GM12878 (cell line): ENCODE measurements around the gene ARHGEF17. TPM values are rescaled to one million over a fixed set of nuclear protein-coding genes. Genes with fewer than 3 reads are reported as not detected.

ENCODE experiments used
- ATAC-seq: fragments of 200-7000 bp; cut with Tn5 transposase; 3 replicates; pipeline ENCODE4 v1.9.1; 2020; ENCODE audit warnings: mild to moderate bottlenecking, moderate library complexity
- BruUV-seq: library from RNA; stranded (reverse); fragments of 400-500 nt; replicated peaks from 2 replicates; lab custom pipeline; 2021; lab: Mats Ljungman, UMichigan
- CTCF ChIA-PET: fragments of 300-600 bp; sonication (Branson Sonifier 250); formaldehyde crosslinking; extraction: SDS; loops from one replicate; lab custom pipeline; 2021; ENCODE audit warnings: inconsistent platforms; lab: Yijun Ruan, JAX
- POLR2A ChIA-PET: fragments of 350-600 bp; formaldehyde crosslinking; extraction: SDS; loops from one replicate; lab custom pipeline; 2021; ENCODE audit warnings: inconsistent platforms; lab: Charles Lee
- RAD21 ChIA-PET: fragments of 300-600 bp; sonication (Branson Sonifier 250); formaldehyde crosslinking; loops from one replicate; lab custom pipeline; 2023; ENCODE audit warnings: antibody characterized with exemption; ENCODE audit not compliant: unreplicated experiment; lab: Charles Lee
- SMC1A ChIA-PET: fragments of 300-600 bp; sonication (Branson Sonifier 250); formaldehyde crosslinking; loops from one replicate; lab custom pipeline; 2023; ENCODE audit not compliant: unreplicated experiment, uncharacterized antibody; lab: Charles Lee
- DNase-seq: peaks from one replicate; pipeline ENCODE4 v3.0.0-alpha.2; 2011; ENCODE audit warnings: low read depth, low spot score
- FAIRE-seq: peaks from 3 replicates; lab custom pipeline; 2011; peaks lifted over from hg19 to GRCh38; lab: Jason Lieb, UNC
- H2AFZ ChIP-seq: 2 replicates; pipeline ENCODE4 v1.6.0; 2011; ENCODE audit warnings: low read depth, low read length, control low read depth; ENCODE audit not compliant: control insufficient read depth
- H3K27ac ChIP-seq: 2 replicates; pipeline ENCODE4 v1.5.1; 2011; ENCODE audit warnings: control low read depth; ENCODE audit not compliant: control insufficient read depth, insufficient read depth
- H3K27me3 ChIP-seq, 2 experiments: replicated peaks in 1 of 2; 2 replicates each; pipeline versions ENCODE4 v1.6.0 to v1.6.1; 2011; ENCODE audit warnings: low read length in 1 of 2; ENCODE audit not compliant: control insufficient read depth in 2 of 2, insufficient read depth in 2 of 2
- H3K36me3 ChIP-seq, 2 experiments: 2 replicates each; pipeline ENCODE4 v1.5.1; 2011; ENCODE audit warnings: low read length in 1 of 2; ENCODE audit not compliant: control insufficient read depth in 2 of 2, insufficient read depth in 2 of 2
- H3K4me1 ChIP-seq: 2 replicates; pipeline ENCODE4 v1.6.1; 2011; ENCODE audit warnings: mild to moderate bottlenecking, low read length, moderate library complexity, mixed read lengths; ENCODE audit not compliant: control insufficient read depth, insufficient read depth
- H3K4me2 ChIP-seq: 2 replicates; pipeline ENCODE4 v1.6.0; 2011; ENCODE audit warnings: control low read depth; ENCODE audit not compliant: control insufficient read depth, insufficient read depth
- H3K4me3 ChIP-seq: fragments of 200-600 bp; sonication (generic); 2 replicates; pipeline ENCODE4 v1.5.1; 2016
- H3K79me2 ChIP-seq: 2 replicates; pipeline ENCODE4 v1.6.0; 2011; ENCODE audit warnings: low read length; ENCODE audit not compliant: control insufficient read depth, insufficient read depth
- H3K9ac ChIP-seq: 2 replicates; pipeline ENCODE4 v1.8.0; 2011; ENCODE audit warnings: low read length, control low read depth, mixed read lengths; ENCODE audit not compliant: control insufficient read depth, insufficient read depth
- H3K9me3 ChIP-seq: replicated peaks from 3 replicates; pipeline ENCODE4 v1.5.1; 2011; ENCODE audit warnings: mild to moderate bottlenecking, low read length; ENCODE audit not compliant: control insufficient read depth, insufficient read depth
- H4K20me1 ChIP-seq: 2 replicates; pipeline ENCODE4 v1.6.0; 2011; ENCODE audit not compliant: control insufficient read depth, insufficient read depth
- ESRRA ChIP-seq: IDR thresholded peaks from 2 replicates; pipeline ENCODE4 v1.6.1; 2012; ENCODE audit warnings: mild to moderate bottlenecking, low read length, improper control_type of control experiment
- ETV6 ChIP-seq, 2 experiments: fragments of 450-650 bp in 1 of 2; IDR thresholded peaks in 1 of 2; conservative IDR thresholded peaks in 1 of 2; 2 replicates each; pipeline ENCODE4 v1.6.1; 2014; ENCODE audit warnings: antibody characterized with exemption in 1 of 2, borderline replicate concordance in 1 of 2, low read depth in 1 of 2, mild to moderate bottlenecking in 1 of 2, moderate library complexity in 1 of 2
- IRF4 ChIP-seq: IDR thresholded peaks from 2 replicates; pipeline ENCODE4 v1.6.1; 2011; ENCODE audit warnings: low read depth, low read length
- KLF5 ChIP-seq: fragments of 450-650 bp; IDR thresholded peaks from 2 replicates; pipeline ENCODE4 v1.6.1; 2014; ENCODE audit warnings: mild to moderate bottlenecking; ENCODE audit not compliant: partially characterized antibody
- NFIC ChIP-seq: IDR thresholded peaks from 2 replicates; pipeline ENCODE4 v1.6.1; 2012; ENCODE audit warnings: low read depth, mild to moderate bottlenecking, inconsistent platforms, low read length, moderate library complexity
- RAD21 ChIP-seq: IDR thresholded peaks from 2 replicates; pipeline ENCODE4 v1.6.1; 2011; ENCODE audit warnings: mild to moderate bottlenecking, low read depth, low read length, moderate library complexity; ENCODE audit not compliant: insufficient read depth
- RB1 ChIP-seq: fragments of 450-650 bp; formaldehyde crosslinking; IDR thresholded peaks from 2 replicates; pipeline ENCODE4 v1.6.1; 2017; ENCODE audit warnings: mild to moderate bottlenecking, borderline replicate concordance
- SIN3A ChIP-seq: IDR thresholded peaks from 2 replicates; pipeline ENCODE4 v1.6.1; 2012; ENCODE audit warnings: low read depth, low read length, improper control_type of control experiment
- SPI1 ChIP-seq: IDR thresholded peaks from 2 replicates; pipeline ENCODE4 v1.6.1; 2011; ENCODE audit warnings: low read depth, mild to moderate bottlenecking, low read length, moderate library complexity, borderline replicate concordance; ENCODE audit not compliant: insufficient read depth
- ZNF592 ChIP-seq: fragments of 450-650 bp; IDR thresholded peaks from 2 replicates; pipeline ENCODE4 v1.6.1; 2017; ENCODE audit warnings: mild to moderate bottlenecking, moderate library complexity
- WGBS: methylation state at CpG from one replicate; pipeline ENCODE4 v1.1.6; 2016; ENCODE audit warnings: low lambda C conversion rate; ENCODE audit not compliant: insufficient replicate concordance, insufficient coverage; ENCODE audit errors: missing lambda C conversion rate; 5-methylcytosine and 5-hydroxymethylcytosine counted together
- in situ Hi-C: fragments of 300-500 bp; cut with MboI; formaldehyde crosslinking; loops from 9 replicates; pipeline ENCODE4 v1.14.3; 2018; ENCODE audit warnings: mixed read lengths
- intact Hi-C: fragments of 100-400 bp; cut with micrococcal nuclease; formaldehyde crosslinking; loops from one replicate; pipeline ENCODE4 v1.14.2; 2022; ENCODE audit not compliant: unreplicated experiment
- polyA plus RNA-seq, 11 experiments: library from polyadenylated mRNA; depleted of rRNA in 4 of 11; unstranded in 6 of 11; stranded (reverse) in 5 of 11; fragments of >200 nt; fragmentation: Nextera tagmentation in 4 of 11; fragmentation: Illumina TruSeq in 1 of 11; extraction: Ambion mirVana in 4 of 11; extraction: Trizol in 1 of 11; gene quantifications; 1 replicate in 1 of 11; 2 replicates in 10 of 11; pipeline versions ENCODE4 v1.2.1 to v1.2.3, GENCODE V29; 2011 to 2016; ENCODE audit warnings: inconsistent platforms in 2 of 11, missing spikeins in 2 of 11, low read depth in 1 of 11
- total RNA-seq, 4 experiments: library from RNA; depleted of rRNA in 3 of 4; stranded (reverse); fragments of >200 nt in 3 of 4; fragmentation: Illumina TruSeq in 1 of 4; extraction: Trizol in 1 of 4; gene quantifications; 2 replicates each; pipeline versions ENCODE4 v1.2.1 to v1.2.3, GENCODE V29; 2013 to 2021
- TF ChIP-seq, protein P1 (sequence below): IDR thresholded peaks from 2 replicates; pipeline ENCODE4 v1.6.1; 2012; ENCODE audit warnings: improper control_type of control experiment, low read depth, low read length; ENCODE audit not compliant: insufficient replicate concordance
- TF ChIP-seq, protein P2 (sequence below): fragments of 450-650 bp; IDR thresholded peaks from 2 replicates; pipeline ENCODE4 v1.6.1; 2016; ENCODE audit warnings: mild to moderate bottlenecking

ARHGEF17 gene
- total and polyA plus RNA-seq, 10 of the 15 experiments (the other 5 are each of a cell fraction or from before 2014, with no cell fraction given), result 0.15 to 11.0 (median 1.7) TPM

DNA sequence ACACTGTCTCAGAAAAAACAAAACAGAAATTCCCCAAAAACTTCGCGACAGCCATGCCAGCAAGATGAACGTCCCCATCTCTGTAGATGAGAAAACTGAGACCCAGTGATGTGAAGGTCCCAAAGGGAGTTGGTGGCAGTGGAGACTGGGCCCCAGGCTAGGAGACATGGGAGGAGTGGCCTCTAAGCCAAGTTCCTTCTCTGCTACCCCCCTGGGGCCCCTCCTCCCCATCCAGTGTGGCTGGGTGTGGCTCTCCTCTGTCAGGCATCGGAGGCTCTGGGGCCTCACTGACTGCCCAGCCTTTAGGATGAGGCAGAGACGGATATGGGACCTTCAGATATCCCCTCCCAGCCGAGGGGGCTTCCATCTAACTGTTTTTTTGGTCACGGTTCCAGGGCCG lies 77.9 kb downstream of the ARHGEF17 start:
- Histone ChIP-seq H3K4me3 (peak overlapping the region; percentile 66), H3K9ac (peak overlapping the region; percentile 65), H3K4me1 (peaks cover 79% of the 10 kb centered on the region), H3K9me3 (no peaks in the 10 kb centered on the region), H4K20me1 (no peaks in the 10 kb centered on the region), H3K27me3 (no peaks in the 10 kb centered on the region), H3K4me2 (peak overlapping the region; percentile 88), H3K36me3 (peaks cover 5 to 21% of the 10 kb centered on the region in 2 experiments; a peak in 2 of 4 replicates), H2AFZ (no peak overlapping the region; the same call in 1 of the 2 replicates), H3K79me2 (peaks cover 97% of the 10 kb centered on the region), H3K27ac (peak overlapping the region; percentile 95)
- no TSS peak for BruUV-seq
- FAIRE-seq (peak; percentile 61), ATAC-seq (peak; percentile 50), DNase-seq (peak; percentile 49)
- SMC1A ChIA-PET, result interaction anchor here (1.0 to 1.8 kb wide), 4 partner anchors 12 to 240 kb away, joined by 3 to 10 read pairs (median 5); no protein-coding TSS in a partner anchor
- POLR2A ChIA-PET, result interaction anchor here (0.6 to 2.3 kb wide), 8 partner anchors 9 to 375 kb away, joined by 3 to 18 read pairs (median 4); partner anchors contain the start of genes RAB6A and RELT
- intact Hi-C loops (no loop called here), in situ Hi-C loops (no loop called here)
- 2% methylated on average over 8 of the region's 8 CpGs for WGBS
- CTCF ChIA-PET, result interaction anchor here (1.1 to 25.6 kb wide), 8 partner anchors 7 to 275 kb away, joined by 3 to 400 read pairs (median 8); partner anchors contain the start of gene RELT
- RAD21 ChIA-PET, result interaction anchor here (0.7 to 2.1 kb wide), 8 partner anchors 9 to 97 kb away, joined by 3 to 8 read pairs (median 4); partner anchors contain the start of gene RELT
- TF ChIP-seq ESRRA, result no peak
- TF ChIP-seq NFIC, result no peak
- TF ChIP-seq SPI1, result no peak
- no peak for TF ChIP-seq ZNF592
- TF ChIP-seq, protein P1, sequence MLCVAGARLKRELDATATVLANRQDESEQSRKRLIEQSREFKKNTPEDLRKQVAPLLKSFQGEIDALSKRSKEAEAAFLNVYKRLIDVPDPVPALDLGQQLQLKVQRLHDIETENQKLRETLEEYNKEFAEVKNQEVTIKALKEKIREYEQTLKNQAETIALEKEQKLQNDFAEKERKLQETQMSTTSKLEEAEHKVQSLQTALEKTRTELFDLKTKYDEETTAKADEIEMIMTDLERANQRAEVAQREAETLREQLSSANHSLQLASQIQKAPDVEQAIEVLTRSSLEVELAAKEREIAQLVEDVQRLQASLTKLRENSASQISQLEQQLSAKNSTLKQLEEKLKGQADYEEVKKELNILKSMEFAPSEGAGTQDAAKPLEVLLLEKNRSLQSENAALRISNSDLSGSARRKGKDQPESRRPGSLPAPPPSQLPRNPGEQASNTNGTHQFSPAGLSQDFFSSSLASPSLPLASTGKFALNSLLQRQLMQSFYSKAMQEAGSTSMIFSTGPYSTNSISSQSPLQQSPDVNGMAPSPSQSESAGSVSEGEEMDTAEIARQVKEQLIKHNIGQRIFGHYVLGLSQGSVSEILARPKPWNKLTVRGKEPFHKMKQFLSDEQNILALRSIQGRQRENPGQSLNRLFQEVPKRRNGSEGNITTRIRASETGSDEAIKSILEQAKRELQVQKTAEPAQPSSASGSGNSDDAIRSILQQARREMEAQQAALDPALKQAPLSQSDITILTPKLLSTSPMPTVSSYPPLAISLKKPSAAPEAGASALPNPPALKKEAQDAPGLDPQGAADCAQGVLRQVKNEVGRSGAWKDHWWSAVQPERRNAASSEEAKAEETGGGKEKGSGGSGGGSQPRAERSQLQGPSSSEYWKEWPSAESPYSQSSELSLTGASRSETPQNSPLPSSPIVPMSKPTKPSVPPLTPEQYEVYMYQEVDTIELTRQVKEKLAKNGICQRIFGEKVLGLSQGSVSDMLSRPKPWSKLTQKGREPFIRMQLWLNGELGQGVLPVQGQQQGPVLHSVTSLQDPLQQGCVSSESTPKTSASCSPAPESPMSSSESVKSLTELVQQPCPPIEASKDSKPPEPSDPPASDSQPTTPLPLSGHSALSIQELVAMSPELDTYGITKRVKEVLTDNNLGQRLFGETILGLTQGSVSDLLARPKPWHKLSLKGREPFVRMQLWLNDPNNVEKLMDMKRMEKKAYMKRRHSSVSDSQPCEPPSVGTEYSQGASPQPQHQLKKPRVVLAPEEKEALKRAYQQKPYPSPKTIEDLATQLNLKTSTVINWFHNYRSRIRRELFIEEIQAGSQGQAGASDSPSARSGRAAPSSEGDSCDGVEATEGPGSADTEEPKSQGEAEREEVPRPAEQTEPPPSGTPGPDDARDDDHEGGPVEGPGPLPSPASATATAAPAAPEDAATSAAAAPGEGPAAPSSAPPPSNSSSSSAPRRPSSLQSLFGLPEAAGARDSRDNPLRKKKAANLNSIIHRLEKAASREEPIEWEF, result peak; percentile 43
- TF ChIP-seq KLF5, result no peak
- TF ChIP-seq IRF4, result no peak
- TF ChIP-seq RB1, result no peak
- no peak for TF ChIP-seq RAD21
- TF ChIP-seq, protein P2, sequence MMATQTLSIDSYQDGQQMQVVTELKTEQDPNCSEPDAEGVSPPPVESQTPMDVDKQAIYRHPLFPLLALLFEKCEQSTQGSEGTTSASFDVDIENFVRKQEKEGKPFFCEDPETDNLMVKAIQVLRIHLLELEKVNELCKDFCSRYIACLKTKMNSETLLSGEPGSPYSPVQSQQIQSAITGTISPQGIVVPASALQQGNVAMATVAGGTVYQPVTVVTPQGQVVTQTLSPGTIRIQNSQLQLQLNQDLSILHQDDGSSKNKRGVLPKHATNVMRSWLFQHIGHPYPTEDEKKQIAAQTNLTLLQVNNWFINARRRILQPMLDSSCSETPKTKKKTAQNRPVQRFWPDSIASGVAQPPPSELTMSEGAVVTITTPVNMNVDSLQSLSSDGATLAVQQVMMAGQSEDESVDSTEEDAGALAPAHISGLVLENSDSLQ, result no peak
- TF ChIP-seq ETV6 (conservative IDR thresholded peaks at IDR 0.05 in 1 of 2, IDR thresholded peaks at IDR 0.05 in 1 of 2; ENCODE audit: borderline replicate concordance in 1 of 2, low read depth in 1 of 2), result no peak
- TF ChIP-seq SIN3A, result no peak
